GM12864 (cell line): ENCODE results near the gene HAUS5.

ENCODE experiments used
- DNase-seq: peaks from one replicate; pipeline ENCODE4 v3.0.0-alpha.2; 2011; ENCODE audit warnings: low read depth
- H3K4me3 ChIP-seq: 2 replicates; pipeline ENCODE4 v1.5.1; 2011; ENCODE audit warnings: mild to moderate bottlenecking, low read depth, low read length, control low read depth
- CTCF ChIP-seq: IDR thresholded peaks from 2 replicates; pipeline ENCODE4 v1.5.1; 2011; ENCODE audit warnings: low read depth, mild to moderate bottlenecking, moderate library complexity, low read length, control low read depth, inconsistent platforms; ENCODE audit errors: missing control alignments

HAUS5 gene

DNA sequence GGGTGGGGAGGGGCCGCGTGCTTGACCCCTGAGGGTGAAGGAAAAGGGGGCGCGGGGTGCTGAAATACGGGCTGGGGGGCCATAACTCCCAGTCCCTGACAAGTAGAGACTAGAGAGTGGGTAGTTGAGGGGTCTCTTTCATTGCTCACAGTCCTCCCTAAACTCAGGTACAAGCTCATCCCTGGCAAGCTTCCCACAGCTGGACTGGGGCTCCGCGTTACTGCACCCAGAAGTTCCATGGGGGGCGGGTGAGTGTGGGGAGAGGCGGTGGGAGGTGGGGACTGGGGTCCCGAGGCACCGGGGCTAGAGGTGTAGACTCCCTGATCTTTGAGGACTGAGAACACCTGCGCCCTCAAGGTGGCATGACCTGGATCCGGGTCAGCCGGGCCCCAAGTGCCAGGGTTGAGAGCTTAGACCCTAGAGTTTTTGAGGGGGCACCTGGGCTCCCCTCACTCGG, 30.3 kb downstream of the HAUS5 start:
- TF ChIP-seq CTCF, result no peak
- peak overlapping the region; percentile 52 for H3K4me3 ChIP-seq
- no peak for DNase-seq

GRCh38 chr19:35643255-35644205, 31.0 kb downstream of the HAUS5 start:
- DNase-seq, result peak; percentile 64
- H3K4me3 ChIP-seq, result peak overlapping the region; percentile 52

DNA sequence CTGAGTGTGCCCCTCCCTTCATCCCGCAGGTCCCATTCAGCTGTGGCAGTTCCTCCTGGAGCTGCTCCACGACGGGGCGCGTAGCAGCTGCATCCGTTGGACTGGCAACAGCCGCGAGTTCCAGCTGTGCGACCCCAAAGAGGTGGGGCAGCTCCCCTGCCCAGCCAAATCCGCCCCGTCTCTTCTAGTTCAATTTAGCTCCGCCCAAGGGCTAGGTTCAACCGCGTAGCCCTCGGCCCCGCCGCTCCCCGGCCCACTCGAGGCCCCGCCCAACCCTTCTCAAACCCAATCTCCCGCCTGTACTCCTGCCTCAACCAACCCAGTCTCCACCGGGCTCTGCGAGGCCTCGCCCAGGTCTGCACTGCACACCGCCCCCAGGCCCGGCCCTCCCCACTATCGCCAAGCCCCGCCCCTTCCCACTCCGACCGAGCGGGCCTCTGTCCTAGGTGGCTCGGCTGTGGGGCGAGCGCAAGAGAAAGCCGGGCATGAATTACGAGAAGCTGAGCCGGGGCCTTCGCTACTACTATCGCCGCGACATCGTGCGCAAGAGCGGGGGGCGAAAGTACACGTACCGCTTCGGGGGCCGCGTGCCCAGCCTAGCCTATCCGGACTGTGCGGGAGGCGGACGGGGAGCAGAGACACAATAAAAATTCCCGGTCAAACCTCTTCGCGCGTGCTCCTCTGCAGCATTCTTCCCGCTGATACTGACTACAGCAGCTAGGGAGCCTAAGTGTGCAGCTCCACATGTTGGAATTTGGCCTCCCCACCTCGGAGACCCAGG, 31.9 kb downstream of the HAUS5 start:
- H3K4me3 ChIP-seq, result peak overlapping the region; percentile 52
- TF ChIP-seq CTCF, result no peak
- DNase-seq, result peak; percentile 93

More at GRCh38 chr19:35643255-35644205, 31.0 kb downstream of the HAUS5 start:
- no peak for TF ChIP-seq CTCF

DNA sequence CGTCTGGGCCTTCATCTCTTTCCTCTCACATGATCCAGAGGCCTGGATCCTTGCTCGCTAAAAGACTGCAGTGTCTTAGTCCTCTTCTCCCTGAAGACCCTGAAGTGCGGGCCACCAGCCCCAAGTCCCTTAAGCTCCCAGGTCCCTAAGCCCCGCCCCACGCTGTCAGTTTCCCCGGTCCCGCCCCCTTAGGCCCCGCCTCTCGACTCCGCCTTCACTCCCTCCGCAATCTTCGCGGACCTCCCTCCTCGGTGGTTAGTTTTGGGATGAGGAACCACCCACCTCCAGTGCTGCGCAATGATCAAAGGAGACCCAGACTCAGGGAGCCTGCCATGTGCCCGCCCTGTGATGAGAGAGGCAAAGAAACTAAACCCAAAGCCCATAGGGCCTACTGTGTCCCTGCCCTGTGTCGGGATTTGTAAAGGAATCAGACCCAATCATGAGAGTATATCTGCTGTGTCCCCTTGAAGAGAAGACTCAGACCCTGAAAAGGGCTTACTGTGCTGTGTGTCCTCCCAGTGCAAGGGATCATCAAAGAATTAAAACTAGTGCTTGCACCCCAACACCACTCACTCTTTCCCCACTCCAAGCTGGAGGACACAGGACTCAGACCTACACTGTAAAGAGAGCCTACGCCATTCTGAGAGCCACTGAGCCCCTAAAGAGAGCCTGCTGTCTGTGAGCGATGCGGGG, 32.6 kb downstream of the HAUS5 start:
- peak overlapping the region; percentile 52 for H3K4me3 ChIP-seq
- DNase-seq, result no peak
- TF ChIP-seq CTCF, result no peak

GRCh38 chr19:35645680-35646511, 33.4 kb downstream of the HAUS5 start:
- no peak for TF ChIP-seq CTCF
- DNase-seq, result no peak
- no peak overlapping the region for H3K4me3 ChIP-seq
